Ammon's horn (tissue), 1 donor: ENCODE results near the gene ZNF845.
"Not testable (repeated sequence)": the region's sequence is repeated elsewhere in the genome, so short reads cannot be mapped to it uniquely, and the experiment has no call there.

Experiments
- DNase-seq: peaks from one replicate; pipeline ENCODE4 v3.0.0-alpha.2; 2016; ENCODE audit warnings: low spot score

Gene ZNF845

DNA sequence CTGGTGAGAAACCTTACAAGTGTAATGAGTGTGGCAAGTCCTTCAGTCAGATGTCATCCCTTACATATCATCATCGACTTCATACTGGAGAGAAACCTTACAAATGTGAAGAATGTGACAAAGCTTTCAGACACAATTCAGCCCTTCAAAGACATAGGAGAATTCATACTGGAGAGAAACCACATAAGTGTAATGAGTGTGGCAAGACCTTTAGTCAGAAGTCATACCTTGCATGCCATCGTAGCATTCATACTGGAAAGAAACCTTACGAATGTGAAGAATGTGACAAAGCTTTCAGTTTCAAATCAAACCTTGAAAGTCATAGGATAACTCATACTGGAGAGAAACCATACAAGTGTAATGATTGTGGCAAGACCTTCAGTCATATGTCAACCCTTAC, 47.8 kb downstream of the ZNF845 start:
- no peak for DNase-seq

- DNase-seq = no peak
Measured at GRCh38 chr19:53388168-53388567, 54.6 kb downstream of the ZNF845 start.

DNA sequence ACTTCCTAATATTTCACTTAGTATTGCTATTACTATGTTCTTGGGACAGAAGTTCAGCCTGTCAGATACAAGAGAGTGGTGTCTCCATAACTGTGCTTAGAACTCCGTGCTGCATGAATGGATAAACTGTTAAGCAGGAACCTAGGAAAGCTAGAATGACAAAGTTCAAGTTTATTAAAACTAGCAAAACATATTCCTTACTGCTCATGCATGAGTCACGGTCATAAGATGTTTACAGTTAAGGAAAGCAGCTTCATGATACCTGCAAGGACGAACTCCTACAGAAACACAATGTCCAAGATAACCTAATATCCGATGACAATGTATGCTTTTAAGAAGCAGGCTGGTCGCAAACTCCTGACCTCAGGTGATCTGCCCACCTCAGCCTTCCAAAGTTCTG, 55.4 kb downstream of the ZNF845 start:
- DNase-seq = no peak

GRCh38 chr19:53389571-53389970, 56.0 kb downstream of the ZNF845 start:
- DNase-seq = no peak

DNA sequence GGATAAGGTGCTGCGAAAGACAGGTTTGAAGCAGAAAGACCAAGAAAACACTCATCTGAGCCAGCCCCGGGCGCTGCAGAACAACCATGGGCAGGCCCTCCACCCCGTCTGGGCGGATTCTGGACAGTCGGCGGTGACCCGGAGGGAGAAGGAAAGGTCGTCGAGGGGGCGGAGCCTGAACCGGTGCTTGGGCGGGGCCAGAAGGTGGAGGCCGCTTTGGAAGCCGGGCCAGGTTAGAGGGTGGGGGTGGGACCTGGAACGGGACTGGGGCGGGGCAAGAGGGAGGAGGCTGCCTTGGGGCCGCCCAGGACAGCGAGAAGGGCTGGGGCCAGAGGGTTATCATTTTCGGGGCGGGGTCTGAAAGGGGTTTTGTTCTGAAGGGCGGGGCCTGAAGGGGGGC, 56.4 kb downstream of the ZNF845 start:
- DNase-seq = no peak

GRCh38 chr19:53394522-53394973, 61.0 kb downstream of the ZNF845 start:
- peak; percentile 42 for DNase-seq

- DNase-seq = peak; percentile 93
Measured at GRCh38 chr19:53394974-53395839, 61.7 kb downstream of the ZNF845 start, which contains the start of gene ZNF765. ZNF765 (plus strand) TSS chr19:53395149; CDS start chr19:53398016, 2,867 bp downstream.

GRCh38 chr19:53395840-53396524, 62.4 kb downstream of the ZNF845 start:
- not testable (repeated sequence) for DNase-seq

GRCh38 chr19:53396525-53396868, 62.9 kb downstream of the ZNF845 start:
- no peak for DNase-seq

DNA sequence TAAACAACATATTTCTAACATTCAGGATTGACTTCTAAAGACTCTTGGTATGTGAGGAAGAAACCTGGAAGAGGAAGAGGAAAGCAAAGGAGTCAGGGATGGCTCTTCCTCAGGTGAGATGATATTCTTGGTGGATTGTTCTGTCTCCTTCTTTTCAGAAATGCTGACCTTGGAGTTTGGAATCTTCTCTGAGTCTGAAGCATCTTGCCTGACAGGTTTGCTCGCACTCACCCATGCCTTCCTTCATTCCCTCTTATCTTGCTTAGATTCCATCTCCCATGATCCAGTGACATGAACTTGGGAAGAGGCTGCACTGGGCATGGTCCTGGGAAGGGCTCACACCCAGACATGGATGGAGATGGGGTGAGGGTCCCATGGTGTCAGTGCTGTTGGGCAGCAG, 64.4 kb downstream of the ZNF845 start:
- not testable (repeated sequence) for DNase-seq
